Measurements from ENCODE around the gene MYH3.
A peak's percentile ranks its signal among the peaks of the same experiment; 100 is the strongest.

Gene MYH3

GRCh38 chr17:10649602-10650001 lies 7.5 kb downstream of the MYH3 start:
- no peak overlapping the region for H3K4me3 ChIP-seq (replicated peaks; ENCODE audit: low read depth, low read length)
- DNase-seq (ENCODE audit: extremely low read depth, low read depth): no peak
- no peak for TF ChIP-seq CTCF (IDR thresholded peaks at IDR 0.05; ENCODE audit: low read depth, low read length, missing control alignments)

- H3K4me3 ChIP-seq (replicated peaks; ENCODE audit: low read depth, low read length): no peak overlapping the region
- DNase-seq (ENCODE audit: extremely low read depth, low read depth): no peak
- no peak for TF ChIP-seq CTCF (IDR thresholded peaks at IDR 0.05; ENCODE audit: low read depth, low read length, missing control alignments)
Measured at GRCh38 chr17:10648956-10649355, 8.2 kb downstream of the MYH3 start.

- no peak overlapping the region for H3K4me3 ChIP-seq (replicated peaks; ENCODE audit: low read depth, low read length)
- TF ChIP-seq CTCF (IDR thresholded peaks at IDR 0.05; ENCODE audit: low read depth, low read length, missing control alignments): no peak
- no peak for DNase-seq (ENCODE audit: extremely low read depth, low read depth)
Measured at GRCh38 chr17:10648381-10648780, 8.7 kb downstream of the MYH3 start.

- TF ChIP-seq CTCF (IDR thresholded peaks at IDR 0.05; ENCODE audit: low read depth, low read length, missing control alignments): peak; percentile 93
- DNase-seq (ENCODE audit: extremely low read depth, low read depth): peak; percentile 54
- H3K4me3 ChIP-seq (replicated peaks; ENCODE audit: low read depth, low read length): no peak overlapping the region
Measured at GRCh38 chr17:10646392-10646990, 10.6 kb downstream of the MYH3 start.

- DNase-seq (ENCODE audit: extremely low read depth, low read depth): no peak
- no peak overlapping the region for H3K4me3 ChIP-seq (replicated peaks; ENCODE audit: low read depth, low read length)
- TF ChIP-seq CTCF (IDR thresholded peaks at IDR 0.05; ENCODE audit: low read depth, low read length, missing control alignments): no peak
Measured at GRCh38 chr17:10640475-10640874, 16.6 kb downstream of the MYH3 start.

GRCh38 chr17:10638151-10638550 lies 19.0 kb downstream of the MYH3 start:
- TF ChIP-seq CTCF (IDR thresholded peaks at IDR 0.05; ENCODE audit: low read depth, low read length, missing control alignments): no peak
- DNase-seq (ENCODE audit: extremely low read depth, low read depth): no peak
- no peak overlapping the region for H3K4me3 ChIP-seq (replicated peaks; ENCODE audit: low read depth, low read length)

GRCh38 chr17:10635290-10635689 lies 21.8 kb downstream of the MYH3 start:
- no peak overlapping the region for H3K4me3 ChIP-seq (replicated peaks; ENCODE audit: low read depth, low read length)
- DNase-seq (ENCODE audit: extremely low read depth, low read depth): no peak
- no peak for TF ChIP-seq CTCF (IDR thresholded peaks at IDR 0.05; ENCODE audit: low read depth, low read length, missing control alignments)
